IMR-90 (cell line): ENCODE measurements around the gene KIFBP. TPM values are rescaled to one million over a fixed set of nuclear protein-coding genes. Genes with fewer than 3 reads are reported as not detected.

Experiments
- ATAC-seq: fragments of 200-7000 bp; cut with Tn5 transposase; 2 replicates; pipeline ENCODE4 v1.9.1; 2020; ENCODE audit warnings: low read depth, mild to moderate bottlenecking, moderate library complexity
- BruUV-seq: library from RNA; stranded (reverse); fragments of 400-500 nt; replicated peaks from 2 replicates; lab custom pipeline; 2021; lab: Mats Ljungman, UMichigan
- CTCF ChIA-PET: fragments of 300-600 bp; formaldehyde crosslinking; extraction: SDS; loops from one replicate; lab custom pipeline; 2021; ENCODE audit warnings: antibody characterized with exemption; lab: Yijun Ruan, JAX
- POLR2A ChIA-PET: fragments of 300-600 bp; sonication (Branson Sonifier 250); formaldehyde crosslinking; loops from one replicate; lab custom pipeline; 2022; ENCODE audit warnings: antibody characterized with exemption; ENCODE audit not compliant: unreplicated experiment; lab: Charles Lee
- DNase-seq: peaks from one replicate; pipeline ENCODE4 v3.0.0; 2013
- H2AFZ ChIP-seq: replicated peaks from 2 replicates; pipeline ENCODE3; 2013; ENCODE audit warnings: low read length, mild to moderate bottlenecking; ENCODE audit not compliant: poor library complexity
- H2AK5ac ChIP-seq: 2 replicates; pipeline ENCODE4 v1.6.1; 2013; ENCODE audit warnings: low read depth, low read length, inconsistent platforms
- H2AK9ac ChIP-seq: replicated peaks from 2 replicates; pipeline ENCODE3; 2013; ENCODE audit warnings: mild to moderate bottlenecking, low read depth, low read length, moderate library complexity; ENCODE audit not compliant: poor library complexity
- H2BK120ac ChIP-seq: 2 replicates; pipeline ENCODE4 v1.6.1; 2013; ENCODE audit warnings: low read depth, low read length, inconsistent platforms
- H2BK15ac ChIP-seq: 3 replicates; pipeline ENCODE4 v1.6.1; 2013; ENCODE audit warnings: low read depth, low read length, inconsistent platforms
- H2BK20ac ChIP-seq: 2 replicates; pipeline ENCODE4 v1.6.1; 2013; ENCODE audit warnings: low read depth, mild to moderate bottlenecking, inconsistent platforms, low read length, moderate library complexity
- H2BK5ac ChIP-seq: 2 replicates; pipeline ENCODE4 v1.6.1; 2013; ENCODE audit warnings: mild to moderate bottlenecking, low read depth, low read length, inconsistent platforms; ENCODE audit not compliant: poor library complexity, severe bottlenecking
- H3K14ac ChIP-seq: replicated peaks from 2 replicates; pipeline ENCODE4 v1.6.1; 2013; ENCODE audit warnings: low read depth, low read length, inconsistent platforms
- H3K18ac ChIP-seq: 2 replicates; pipeline ENCODE4 v1.6.1; 2013; ENCODE audit warnings: low read depth, low read length, control low read depth
- H3K23ac ChIP-seq: 2 replicates; pipeline ENCODE4 v1.6.1; 2013; ENCODE audit warnings: low read depth, low read length, inconsistent platforms
- H3K27ac ChIP-seq: 2 replicates; pipeline ENCODE4 v1.5.1; 2013; ENCODE audit warnings: mild to moderate bottlenecking, control low read depth, low read length; ENCODE audit not compliant: insufficient read depth
- H3K27me3 ChIP-seq: 2 replicates; pipeline ENCODE4 v1.6.1; 2013; ENCODE audit warnings: low read length; ENCODE audit not compliant: control insufficient read depth, insufficient read depth
- H3K36me3 ChIP-seq: 2 replicates; pipeline ENCODE4 v1.6.1; 2013; ENCODE audit warnings: low read length, mixed read lengths; ENCODE audit not compliant: control insufficient read depth, insufficient read depth
- H3K4ac ChIP-seq: 2 replicates; pipeline ENCODE4 v1.6.1; 2013; ENCODE audit warnings: low read depth, low read length, inconsistent platforms
- H3K4me1 ChIP-seq: 2 replicates; pipeline ENCODE4 v1.6.1; 2013; ENCODE audit warnings: low read length, mixed read lengths; ENCODE audit not compliant: control insufficient read depth, insufficient read depth
- H3K4me2 ChIP-seq: 2 replicates; pipeline ENCODE4 v1.6.1; 2013; ENCODE audit warnings: low read depth, mild to moderate bottlenecking, control low read depth, low read length, moderate library complexity
- H3K4me3 ChIP-seq: 2 replicates; pipeline ENCODE4 v1.5.1; 2013; ENCODE audit warnings: low read depth, mild to moderate bottlenecking, control low read depth, low read length, moderate library complexity; ENCODE audit not compliant: insufficient read depth
- H3K56ac ChIP-seq: 2 replicates; pipeline ENCODE4 v1.6.1; 2013; ENCODE audit warnings: low read length, inconsistent platforms; ENCODE audit not compliant: insufficient read depth; ENCODE audit errors: extremely low read depth
- H3K79me1 ChIP-seq, 2 experiments: 2 replicates each; pipeline ENCODE4 v1.6.1; 2013; ENCODE audit warnings: low read length in 2 of 2, inconsistent platforms in 1 of 2, low read depth in 1 of 2
- H3K9ac ChIP-seq: 2 replicates; pipeline ENCODE4 v1.6.1; 2013; ENCODE audit warnings: low read depth, low read length, control low read depth
- H3K9me1 ChIP-seq: 2 replicates; pipeline ENCODE4 v1.6.1; 2013; ENCODE audit warnings: low read length, inconsistent platforms; ENCODE audit not compliant: insufficient read depth
- H3K9me3 ChIP-seq: 2 replicates; pipeline ENCODE4 v1.6.1; 2013; ENCODE audit warnings: low read length; ENCODE audit not compliant: control insufficient read depth, insufficient read depth
- H4K20me1 ChIP-seq: 2 replicates; pipeline ENCODE4 v1.6.1; 2013; ENCODE audit warnings: low read length, inconsistent platforms; ENCODE audit not compliant: insufficient read depth
- H4K5ac ChIP-seq: 2 replicates; pipeline ENCODE4 v1.6.1; 2013; ENCODE audit warnings: mild to moderate bottlenecking, low read depth, low read length, control low read depth
- H4K8ac ChIP-seq, 2 experiments: 2 replicates each; pipeline ENCODE4 v1.6.1; 2013; ENCODE audit warnings: low read depth in 2 of 2, low read length in 2 of 2, control low read depth in 1 of 2, inconsistent platforms in 1 of 2
- H4K91ac ChIP-seq: 2 replicates; pipeline ENCODE4 v1.6.1; 2013; ENCODE audit warnings: low read depth, low read length, inconsistent platforms; ENCODE audit not compliant: insufficient read depth
- BHLHE40 ChIP-seq: fragments of 150-350 bp; IDR thresholded peaks from 2 replicates; pipeline ENCODE4 v1.6.1; 2016; ENCODE audit warnings: mild to moderate bottlenecking, low read depth, low read length
- CEBPB ChIP-seq: IDR thresholded peaks from 2 replicates; pipeline ENCODE4 v1.6.1; 2012; ENCODE audit warnings: low read depth, low read length, improper control_type of control experiment
- CHD1 ChIP-seq: IDR thresholded peaks from 2 replicates; pipeline ENCODE4 v1.6.1; 2012; ENCODE audit warnings: low read depth, low read length, improper control_type of control experiment
- FOS ChIP-seq: fragments of 150-350 bp; IDR thresholded peaks from 2 replicates; pipeline ENCODE4 v1.6.1; 2016; ENCODE audit warnings: low read depth, low read length
- MAFK ChIP-seq: IDR thresholded peaks from 2 replicates; pipeline ENCODE4 v1.6.1; 2012; ENCODE audit warnings: low read depth, low read length, improper control_type of control experiment
- MAZ ChIP-seq: IDR thresholded peaks from 2 replicates; pipeline ENCODE4 v1.6.1; 2012; ENCODE audit warnings: low read depth, mild to moderate bottlenecking, low read length, improper control_type of control experiment, moderate library complexity, borderline replicate concordance
- MXI1 ChIP-seq: IDR thresholded peaks from 2 replicates; pipeline ENCODE4 v1.6.1; 2012; ENCODE audit warnings: low read depth, mild to moderate bottlenecking, low read length, moderate library complexity, borderline replicate concordance
- NFE2L2 ChIP-seq: fragments of 150-350 bp; IDR thresholded peaks from 2 replicates; pipeline ENCODE4 v1.6.1; 2016; ENCODE audit warnings: low read depth, mild to moderate bottlenecking, low read length
- POLR2A ChIP-seq: IDR thresholded peaks from 2 replicates; pipeline ENCODE4 v1.6.1; 2012; ENCODE audit warnings: mild to moderate bottlenecking, low read depth, low read length
- RAD21 ChIP-seq: IDR thresholded peaks from 2 replicates; pipeline ENCODE4 v1.6.1; 2012; ENCODE audit warnings: low read length, improper control_type of control experiment
- RCOR1 ChIP-seq: IDR thresholded peaks from 2 replicates; pipeline ENCODE4 v1.6.1; 2012; ENCODE audit warnings: mild to moderate bottlenecking, low read length, improper control_type of control experiment; ENCODE audit not compliant: insufficient replicate concordance
- RFX5 ChIP-seq: IDR thresholded peaks from 2 replicates; pipeline ENCODE4 v1.8.0; 2012; ENCODE audit warnings: low read depth, mild to moderate bottlenecking, low read length, moderate library complexity
- SMC3 ChIP-seq: fragments of 150-350 bp; IDR thresholded peaks from 2 replicates; pipeline ENCODE4 v1.6.1; 2016; ENCODE audit warnings: low read depth, mild to moderate bottlenecking, antibody characterized with exemption, low read length, moderate library complexity
- WGBS, 2 experiments: methylation state at CpG; one replicate each; pipeline versions ENCODE4 v1.1.5 to v1.1.7; 2013; ENCODE audit warnings: missing lambda C conversion rate in 2 of 2; ENCODE audit not compliant: insufficient read length in 1 of 2; ENCODE audit errors: extremely low coverage in 2 of 2; 5-methylcytosine and 5-hydroxymethylcytosine counted together
- dilution Hi-C: fragments of 300-500 bp; cut with HindIII; formaldehyde crosslinking; loops from one replicate; pipeline ENCODE4 v1.14.3; 2018; ENCODE audit warnings: low sequenced_read_pairs; ENCODE audit not compliant: unreplicated experiment
- in situ Hi-C: fragments of 300-500 bp; cut with MboI; formaldehyde crosslinking; loops from 3 replicates; pipeline ENCODE4 v1.14.3; 2019; ENCODE audit warnings: low sequenced_read_pairs, inconsistent platforms, mixed read lengths
- intact Hi-C: fragments of 100-400 bp; cut with micrococcal nuclease; formaldehyde crosslinking; loops from 2 replicates; pipeline ENCODE4 v1.10.0; 2022
- polyA plus RNA-seq, 3 experiments: library from polyadenylated mRNA; depleted of rRNA; stranded (reverse); fragments of >200 nt; gene quantifications; 2 replicates each; pipeline ENCODE4 v1.2.3, GENCODE V29; 2012; ENCODE audit warnings: low replicate concordance in 1 of 3
- total RNA-seq: library from RNA; depleted of rRNA; stranded (reverse); fragments of >200 nt; gene quantifications from 2 replicates; pipeline ENCODE4 v1.2.3, GENCODE V29; 2012
- TF ChIP-seq, protein P1 (sequence below): conservative IDR thresholded peaks from 2 replicates; pipeline ENCODE4 v1.5.1; 2012; ENCODE audit warnings: mild to moderate bottlenecking, low read depth, low read length, improper control_type of control experiment
- TF ChIP-seq, protein P2 (sequence below): fragments of 150-350 bp; IDR thresholded peaks from 2 replicates; pipeline ENCODE4 v1.6.1; 2017; ENCODE audit warnings: mild to moderate bottlenecking, antibody characterized with exemption, low read length, low read depth
- TF ChIP-seq, protein P3 (sequence below): fragments of 150-350 bp; IDR thresholded peaks from 2 replicates; pipeline ENCODE4 v1.6.1; 2016; ENCODE audit warnings: low read depth, mild to moderate bottlenecking, low read length, moderate library complexity, borderline replicate concordance

The KIFBP gene
- total and polyA plus RNA-seq, 2 of the 4 experiments (the other 2 are of a cell fraction) = 30.6 to 51.3 TPM

DNA sequence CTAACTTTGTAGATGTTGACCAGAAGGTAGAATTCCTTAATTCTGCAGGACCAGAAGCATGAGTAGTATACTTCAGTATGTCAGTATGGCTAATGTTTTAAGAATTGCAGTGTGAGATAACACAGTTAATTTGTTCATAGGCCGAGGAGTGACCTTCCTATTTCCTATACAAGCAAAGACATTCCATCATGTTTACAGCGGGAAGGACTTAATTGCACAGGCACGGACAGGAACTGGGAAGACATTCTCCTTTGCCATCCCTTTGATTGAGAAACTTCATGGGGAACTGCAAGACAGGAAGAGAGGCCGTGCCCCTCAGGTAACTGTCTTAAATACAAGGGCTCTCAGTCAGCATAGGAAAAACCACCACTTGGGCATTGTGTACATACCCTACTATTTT is 25.5 kb upstream of the KIFBP start:
- Histone ChIP-seq H2BK20ac (no peak overlapping the region), H3K9me3 (no peaks in the 10 kb centered on the region), H2BK5ac (no peak overlapping the region), H3K9me1 (no peaks in the 10 kb centered on the region), H3K27ac (no peak overlapping the region), H3K4me2 (no peak overlapping the region), H3K18ac (no peak overlapping the region), H4K91ac (no peak overlapping the region), H3K9ac (no peak overlapping the region), H3K14ac (no peak overlapping the region), H3K4ac (no peak overlapping the region), H2AFZ (no peak overlapping the region), H4K20me1 (peaks cover 24% of the 10 kb centered on the region), H3K27me3 (no peaks in the 10 kb centered on the region), H4K5ac (no peak overlapping the region), H3K4me1 (no peaks in the 10 kb centered on the region), H3K56ac (no peak overlapping the region), H2AK5ac (no peak overlapping the region), H3K23ac (no peak overlapping the region), H3K4me3 (no peak overlapping the region), H2AK9ac (no peak overlapping the region), H4K8ac (no peak overlapping the region), H3K79me1 (peaks cover 26 to 31% of the 10 kb centered on the region in 2 experiments), H2BK15ac (no peak overlapping the region), H3K36me3 (peaks cover 45% of the 10 kb centered on the region), H2BK120ac (no peak overlapping the region)
- ChIA-PET POLR2A (no interaction called here), CTCF (no interaction called here)
- no peak for DNase-seq
- WGBS, 2 experiments = 100% methylated on average over 1 of the region's 4 CpGs; no CpG with 5 or more reads in 1 of the 2 experiments
- TF ChIP-seq MXI1 (no peak), RAD21 (no peak), CHD1 (no peak), RCOR1 (no peak), SMC3 (no peak), NFE2L2 (no peak), FOS (no peak), CEBPB (no peak), MAFK (no peak), BHLHE40 (no peak), RFX5 (no peak), MAZ (no peak), POLR2A (no peak)
- TF ChIP-seq, protein P1, sequence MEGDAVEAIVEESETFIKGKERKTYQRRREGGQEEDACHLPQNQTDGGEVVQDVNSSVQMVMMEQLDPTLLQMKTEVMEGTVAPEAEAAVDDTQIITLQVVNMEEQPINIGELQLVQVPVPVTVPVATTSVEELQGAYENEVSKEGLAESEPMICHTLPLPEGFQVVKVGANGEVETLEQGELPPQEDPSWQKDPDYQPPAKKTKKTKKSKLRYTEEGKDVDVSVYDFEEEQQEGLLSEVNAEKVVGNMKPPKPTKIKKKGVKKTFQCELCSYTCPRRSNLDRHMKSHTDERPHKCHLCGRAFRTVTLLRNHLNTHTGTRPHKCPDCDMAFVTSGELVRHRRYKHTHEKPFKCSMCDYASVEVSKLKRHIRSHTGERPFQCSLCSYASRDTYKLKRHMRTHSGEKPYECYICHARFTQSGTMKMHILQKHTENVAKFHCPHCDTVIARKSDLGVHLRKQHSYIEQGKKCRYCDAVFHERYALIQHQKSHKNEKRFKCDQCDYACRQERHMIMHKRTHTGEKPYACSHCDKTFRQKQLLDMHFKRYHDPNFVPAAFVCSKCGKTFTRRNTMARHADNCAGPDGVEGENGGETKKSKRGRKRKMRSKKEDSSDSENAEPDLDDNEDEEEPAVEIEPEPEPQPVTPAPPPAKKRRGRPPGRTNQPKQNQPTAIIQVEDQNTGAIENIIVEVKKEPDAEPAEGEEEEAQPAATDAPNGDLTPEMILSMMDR = no peak
- TF ChIP-seq, protein P2, sequence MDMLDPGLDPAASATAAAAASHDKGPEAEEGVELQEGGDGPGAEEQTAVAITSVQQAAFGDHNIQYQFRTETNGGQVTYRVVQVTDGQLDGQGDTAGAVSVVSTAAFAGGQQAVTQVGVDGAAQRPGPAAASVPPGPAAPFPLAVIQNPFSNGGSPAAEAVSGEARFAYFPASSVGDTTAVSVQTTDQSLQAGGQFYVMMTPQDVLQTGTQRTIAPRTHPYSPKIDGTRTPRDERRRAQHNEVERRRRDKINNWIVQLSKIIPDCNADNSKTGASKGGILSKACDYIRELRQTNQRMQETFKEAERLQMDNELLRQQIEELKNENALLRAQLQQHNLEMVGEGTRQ = no peak
- TF ChIP-seq, protein P3, sequence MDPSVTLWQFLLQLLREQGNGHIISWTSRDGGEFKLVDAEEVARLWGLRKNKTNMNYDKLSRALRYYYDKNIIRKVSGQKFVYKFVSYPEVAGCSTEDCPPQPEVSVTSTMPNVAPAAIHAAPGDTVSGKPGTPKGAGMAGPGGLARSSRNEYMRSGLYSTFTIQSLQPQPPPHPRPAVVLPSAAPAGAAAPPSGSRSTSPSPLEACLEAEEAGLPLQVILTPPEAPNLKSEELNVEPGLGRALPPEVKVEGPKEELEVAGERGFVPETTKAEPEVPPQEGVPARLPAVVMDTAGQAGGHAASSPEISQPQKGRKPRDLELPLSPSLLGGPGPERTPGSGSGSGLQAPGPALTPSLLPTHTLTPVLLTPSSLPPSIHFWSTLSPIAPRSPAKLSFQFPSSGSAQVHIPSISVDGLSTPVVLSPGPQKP = no peak
- no peak for ATAC-seq
- BruUV-seq = no TSS peak
- intact Hi-C loops = no loop called here
- in situ Hi-C loops = no loop called here
- dilution Hi-C loops = no loop called here
